Left ventricle myocardium superior (tissue), 1 donor: Measurements from ENCODE around the gene DUSP2. TPM values are rescaled to one million over a fixed set of nuclear protein-coding genes. Genes with fewer than 3 reads are reported as not detected.
"Not testable (repeated sequence)": the region's sequence is repeated elsewhere in the genome, so short reads cannot be mapped to it uniquely, and the experiment has no call there.

Experiments
- ATAC-seq: fragments of 200-7000 bp; cut with Tn5 transposase; one replicate; pipeline ENCODE4 v1.9.1; 2020; ENCODE audit warnings: mild to moderate bottlenecking, moderate library complexity
- DNase-seq: peaks from one replicate; pipeline ENCODE4 v3.0.0-alpha.2; 2020
- intact Hi-C: fragments of 100-400 bp; cut with micrococcal nuclease; formaldehyde crosslinking; loops from one replicate; pipeline ENCODE4 v1.11.0; 2022
- total RNA-seq: library from RNA; stranded (reverse); fragmentation: NEBNext Ultra II Directional; extraction: Animal tissue kit (Norgen Biotek cat#: 25700); gene quantifications from one replicate; pipeline ENCODE4 v1.2.1, GENCODE V29; 2021
- donor health status: DM: no; HTN: yes; CAD: no; lungs with severe emphysema.

The DUSP2 gene
- total RNA-seq, 1 donor from 2014 or later, result 1.9 TPM

DNA sequence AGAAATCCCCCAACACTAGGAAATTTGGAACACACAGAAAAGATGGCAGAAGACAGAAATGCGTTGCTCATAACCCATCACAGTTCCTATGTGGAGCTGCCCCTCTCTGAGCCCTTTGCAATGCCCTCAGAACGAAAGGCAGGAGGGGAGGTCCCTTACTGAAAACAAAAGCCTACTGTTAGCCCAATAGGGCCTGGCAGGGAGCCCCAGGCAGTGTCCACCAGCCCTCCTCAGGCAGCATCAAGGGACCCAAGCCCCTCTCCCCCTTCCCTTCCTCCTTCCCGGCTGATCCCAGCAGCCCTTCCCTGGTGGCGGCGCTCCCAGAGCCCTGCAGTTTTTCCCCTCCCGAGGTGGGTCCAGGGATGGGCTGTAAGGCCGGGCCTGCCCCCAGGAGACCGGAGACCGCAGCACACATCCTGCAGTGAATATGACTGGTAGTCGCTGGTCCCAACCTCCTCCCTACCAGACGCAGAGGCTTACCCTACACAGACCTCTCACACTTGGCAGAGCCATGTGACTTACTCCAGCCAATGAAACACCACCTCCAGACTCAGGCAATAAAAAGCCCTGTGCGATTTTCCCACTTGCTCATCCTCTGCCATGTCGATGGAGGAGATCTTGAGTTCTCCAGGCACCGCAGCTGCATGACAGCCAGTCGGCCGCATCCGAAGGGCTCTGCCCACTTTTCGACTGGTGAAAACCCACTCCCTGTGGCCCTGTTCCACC, 19.4 kb upstream of the DUSP2 start:
- intact Hi-C loops, result no loop called here
- no peak for ATAC-seq

DNA sequence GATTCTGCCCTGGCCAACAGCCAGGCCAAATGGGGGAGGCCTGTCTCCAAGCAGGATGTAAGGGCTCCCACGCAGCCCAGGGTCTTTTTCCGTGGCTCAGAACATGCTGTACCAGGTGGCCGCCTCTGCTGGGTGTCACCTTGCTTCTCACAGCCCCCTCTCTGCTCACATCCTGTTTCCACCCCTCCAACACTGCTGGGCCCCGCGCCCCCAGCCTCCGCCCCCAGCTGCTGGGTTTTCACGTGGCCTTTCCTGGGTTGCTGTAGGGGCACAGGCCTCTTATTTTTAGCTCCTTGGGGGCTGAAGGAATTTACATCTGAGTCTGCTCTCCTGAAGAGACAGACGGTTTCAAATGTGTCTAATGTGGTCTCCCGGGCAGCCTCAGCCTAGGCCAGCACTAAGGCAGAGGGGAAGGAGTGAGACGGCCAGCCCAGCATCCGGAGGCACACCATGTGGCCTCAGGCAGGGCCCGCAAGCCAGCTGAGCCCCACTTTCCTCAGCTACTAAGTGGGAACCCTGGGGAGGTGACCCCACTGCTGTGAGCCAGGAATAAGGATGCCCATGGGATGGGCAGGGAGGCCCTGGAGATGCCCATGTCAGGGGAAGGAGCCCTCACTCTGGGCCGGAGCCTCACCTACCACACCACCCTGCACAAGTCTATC, 18.7 kb upstream of the DUSP2 start:
- DNase-seq (no peak), ATAC-seq (no peak)
- intact Hi-C loops, result no loop called here

More for the DNA sequence above, 19.4 kb upstream of the DUSP2 start:
- DNase-seq, result no peak

DNA sequence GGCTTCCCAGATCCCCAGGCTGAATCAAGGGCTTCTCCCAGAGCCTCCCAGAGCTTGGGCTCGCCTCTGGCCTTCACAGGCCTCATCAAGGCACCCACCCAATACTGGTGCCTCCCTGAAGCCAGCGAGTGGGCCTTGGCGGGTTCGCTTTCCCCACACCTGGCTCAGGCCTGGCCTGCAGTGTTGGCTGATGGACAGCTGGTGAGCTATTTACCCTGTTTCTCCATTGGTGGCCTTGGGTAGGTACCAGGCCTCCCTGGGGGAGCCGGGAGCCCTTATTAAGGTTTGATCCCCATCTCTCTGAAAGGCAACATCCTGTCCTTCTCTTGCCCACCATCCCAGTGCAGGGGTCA, 18.2 kb upstream of the DUSP2 start:
- DNase-seq (no peak), ATAC-seq (no peak)

DNA sequence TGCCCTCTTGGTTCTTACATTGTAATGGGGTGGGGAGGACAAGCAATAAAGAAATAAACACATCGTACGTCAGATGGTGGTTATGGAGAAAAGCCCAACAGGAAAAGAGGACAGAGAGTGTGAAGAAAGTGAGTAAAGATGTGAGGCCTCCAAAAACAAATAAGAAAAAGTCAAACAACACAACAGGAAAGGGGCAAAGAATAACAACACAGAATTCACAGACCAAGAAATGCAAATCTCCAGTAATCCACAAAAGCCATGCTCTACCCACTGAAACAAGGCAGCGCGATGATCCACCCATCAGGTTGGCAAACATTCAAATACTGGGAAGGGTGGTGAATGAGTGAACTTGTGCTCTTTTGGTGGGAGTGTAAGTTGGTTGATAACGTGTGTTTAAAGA, 16.7 kb upstream of the DUSP2 start:
- intact Hi-C loops, result no loop called here
- no peak for DNase-seq
- ATAC-seq, result no peak

More for the DNA sequence above, 18.2 kb upstream of the DUSP2 start:
- intact Hi-C loops, result no loop called here

DNA sequence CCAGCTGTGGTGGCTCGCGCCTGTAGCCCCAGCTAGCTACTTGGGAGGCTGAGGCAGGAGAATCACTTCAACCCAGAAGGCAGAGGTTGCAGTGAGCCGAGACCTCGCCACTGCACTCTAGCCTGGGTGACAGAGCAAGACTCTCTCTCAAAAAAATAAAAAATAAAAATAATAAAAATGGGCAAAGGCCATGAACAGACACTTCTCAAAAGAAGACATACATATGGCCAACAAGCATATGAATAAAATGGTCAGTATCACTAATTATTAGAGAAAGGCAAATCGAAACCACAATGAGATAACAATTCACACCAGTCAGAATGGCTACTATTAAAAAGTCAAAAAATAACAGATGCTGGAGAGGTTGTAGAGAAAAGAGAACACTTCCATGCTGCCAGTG, 15.1 kb upstream of the DUSP2 start:
- intact Hi-C loops, ATAC-seq, DNase-seq: not testable (repeated sequence)

DNA sequence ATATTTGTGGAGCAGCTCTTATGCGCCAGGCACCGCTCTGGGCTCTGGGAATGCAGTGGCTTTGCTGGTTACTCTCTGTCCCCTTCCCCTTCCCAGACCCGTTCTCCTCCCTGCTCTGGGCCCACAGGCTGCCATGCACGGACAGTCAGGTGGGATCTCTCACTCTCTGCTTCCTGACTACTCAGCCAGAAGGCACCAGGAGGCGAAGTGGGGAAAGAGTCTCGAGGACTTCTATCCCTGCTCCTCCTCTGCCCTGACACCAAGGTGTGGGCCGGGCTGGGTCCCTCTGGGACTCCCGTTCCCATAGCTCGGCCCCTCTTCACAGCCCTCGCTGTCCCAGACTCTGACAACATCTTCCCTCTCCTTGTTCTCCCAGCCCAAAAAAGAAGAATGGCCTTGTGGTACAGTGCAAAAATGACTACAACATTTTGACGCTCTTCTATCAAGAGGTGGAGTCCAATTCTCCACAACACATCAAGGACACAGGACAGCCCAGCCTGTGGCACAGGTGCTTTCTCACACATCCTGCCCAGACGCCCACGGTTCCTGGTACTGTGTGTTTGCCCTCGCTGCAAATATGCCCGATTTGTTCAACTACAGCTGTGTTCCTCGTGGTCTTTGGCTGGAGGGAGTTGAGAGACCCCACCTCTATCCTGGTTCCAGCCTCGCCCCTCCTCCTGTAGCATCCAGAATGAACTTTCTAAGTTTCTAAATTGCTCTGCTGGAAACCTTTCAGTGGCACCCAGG, 14.0 kb upstream of the DUSP2 start:
- ATAC-seq (no peak), DNase-seq (peak; percentile 5)
- intact Hi-C loops, result no loop called here

DNA sequence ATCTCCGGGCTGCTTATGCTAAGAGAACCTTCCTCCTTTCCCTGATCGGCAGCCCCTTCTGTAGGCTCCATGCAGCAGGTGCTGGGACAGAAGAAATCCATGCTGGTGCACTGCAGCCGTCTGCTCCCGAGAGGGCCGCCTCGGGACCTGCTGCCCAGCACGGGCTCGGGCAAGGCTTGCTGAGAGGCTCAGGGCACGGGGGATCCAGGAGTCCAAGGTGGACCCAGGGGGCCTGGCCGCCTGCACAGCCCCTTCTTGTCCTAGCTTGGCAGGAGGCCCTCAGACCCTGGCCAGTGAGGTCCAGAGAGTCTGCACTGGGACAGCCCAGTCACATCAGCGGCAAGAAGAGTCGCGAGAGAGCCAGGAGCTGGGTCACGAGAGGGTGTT, 13.3 kb upstream of the DUSP2 start:
- DNase-seq (peak; percentile 8), ATAC-seq (no peak)
- intact Hi-C loops, result no loop called here

DNA sequence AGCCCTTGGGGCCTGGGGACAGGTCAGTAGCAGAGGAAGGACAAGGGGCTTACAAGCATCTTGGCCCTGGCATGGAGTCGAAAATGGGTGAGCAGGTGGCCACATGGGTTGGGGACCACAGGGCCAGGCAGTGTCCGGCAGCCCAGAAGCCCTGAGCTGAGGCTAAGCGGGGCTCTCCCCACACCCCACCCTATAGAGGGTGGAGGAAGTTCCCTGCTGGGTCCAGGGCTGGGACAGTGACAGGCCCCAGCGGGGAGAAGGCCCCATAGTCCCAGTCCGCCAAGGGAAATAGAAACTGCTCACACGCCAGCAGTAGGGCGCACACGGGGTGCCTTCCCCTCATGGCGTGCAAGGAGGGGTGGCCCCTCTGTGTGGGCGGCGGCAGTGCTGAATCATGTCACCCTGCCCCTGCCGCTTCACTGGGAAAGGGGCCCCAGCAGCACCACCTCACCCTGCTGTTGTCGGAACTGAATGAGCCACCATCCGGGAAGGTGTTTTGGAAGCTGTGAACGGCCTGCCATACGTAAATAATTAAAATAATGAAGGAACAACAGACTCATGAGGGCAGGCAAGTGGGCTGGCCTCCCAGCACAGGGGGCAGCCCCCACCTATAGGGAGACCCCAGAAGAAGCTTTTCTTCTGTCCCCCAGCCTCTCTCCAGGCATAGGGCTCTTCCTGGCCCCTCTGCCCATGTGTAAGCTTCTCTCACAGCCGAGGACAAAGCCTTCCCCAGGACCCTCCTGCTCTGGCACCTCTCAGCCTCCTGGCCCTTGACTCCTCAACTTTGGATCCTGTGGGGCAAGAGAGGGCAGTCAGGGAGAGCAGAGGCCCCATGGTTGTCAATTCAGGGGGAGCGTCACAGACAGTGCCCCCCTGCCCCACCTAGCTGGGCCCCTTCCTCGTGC, 12.7 kb upstream of the DUSP2 start:
- ATAC-seq, result no peak
- peak; percentile 25 for DNase-seq
- intact Hi-C loops, result no loop called here

DNA sequence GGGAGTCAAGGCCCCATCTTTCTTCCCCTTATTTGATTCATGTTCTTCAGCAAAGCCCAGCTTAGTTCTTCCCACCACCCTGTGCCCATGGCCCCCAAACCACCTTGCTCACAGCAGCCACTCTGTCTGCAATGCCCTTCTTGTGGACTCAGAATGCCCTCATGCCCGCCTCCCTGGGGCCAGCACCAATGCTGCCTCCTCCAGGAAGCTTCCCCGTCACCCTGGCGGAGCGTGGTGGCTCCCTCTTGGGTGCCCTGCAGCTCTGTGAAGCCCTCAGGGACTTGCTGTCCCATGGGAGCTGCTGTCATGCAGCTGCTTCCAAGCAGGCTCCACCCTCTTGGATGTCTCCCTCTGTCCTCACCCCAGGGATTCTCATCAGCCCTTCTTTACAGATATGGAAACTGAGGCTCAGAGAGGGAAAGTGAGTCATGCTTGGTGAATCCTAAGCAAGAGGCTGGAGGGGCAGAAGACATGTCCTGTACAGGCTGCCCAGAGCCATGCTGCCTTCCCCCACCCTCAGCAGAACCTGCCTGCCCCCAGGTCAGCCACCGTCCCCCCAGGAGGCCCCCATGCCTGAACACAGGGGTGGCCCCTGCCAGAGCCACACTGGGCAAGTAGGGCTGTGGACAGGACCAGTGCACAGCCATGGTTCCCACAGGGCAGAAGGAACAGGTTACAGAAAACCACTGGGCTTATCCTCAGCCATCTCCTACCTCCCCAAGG, 11.8 kb upstream of the DUSP2 start:
- ATAC-seq, result no peak
- DNase-seq, result peak; percentile 18
- intact Hi-C loops, result no loop called here

DNA sequence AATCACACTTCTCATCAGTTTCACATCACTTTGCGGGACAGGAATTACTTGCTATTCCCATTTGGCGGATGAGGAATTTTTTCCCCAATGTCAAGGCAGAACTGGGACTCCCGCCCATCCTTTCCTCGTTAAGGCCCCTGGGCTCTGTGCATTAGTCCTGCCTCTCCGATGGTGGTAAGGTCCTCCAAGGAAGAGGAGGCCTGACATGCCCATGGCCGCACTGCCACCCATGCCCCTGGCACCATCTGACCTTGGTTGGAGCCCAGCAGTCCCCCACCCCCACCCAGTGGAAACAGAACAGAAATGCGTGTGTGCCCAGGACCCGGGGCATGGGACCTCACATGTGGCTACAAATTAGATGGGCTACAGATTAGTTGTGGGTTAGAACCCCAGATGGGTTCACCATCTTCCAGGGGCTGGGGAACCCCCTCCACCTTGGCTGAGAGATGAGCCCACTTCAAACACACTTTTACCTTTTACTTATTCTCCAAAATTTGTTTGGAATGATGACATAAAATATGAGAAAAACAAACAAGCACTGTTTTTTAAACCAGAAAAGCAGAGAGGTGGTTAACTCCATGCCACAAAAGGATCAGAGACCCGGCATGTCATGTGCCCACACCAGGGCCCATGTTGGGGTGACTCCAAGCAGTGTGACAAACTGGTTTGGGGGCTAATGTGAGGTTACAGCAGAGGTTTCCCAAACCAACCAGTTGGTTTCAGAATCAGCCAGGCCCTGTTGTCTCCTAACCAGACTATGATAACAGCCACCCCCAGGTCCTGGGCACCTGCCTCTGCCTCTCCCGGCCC, 11.0 kb upstream of the DUSP2 start:
- peak; percentile 12 for DNase-seq
- intact Hi-C loops, result no loop called here

DNA sequence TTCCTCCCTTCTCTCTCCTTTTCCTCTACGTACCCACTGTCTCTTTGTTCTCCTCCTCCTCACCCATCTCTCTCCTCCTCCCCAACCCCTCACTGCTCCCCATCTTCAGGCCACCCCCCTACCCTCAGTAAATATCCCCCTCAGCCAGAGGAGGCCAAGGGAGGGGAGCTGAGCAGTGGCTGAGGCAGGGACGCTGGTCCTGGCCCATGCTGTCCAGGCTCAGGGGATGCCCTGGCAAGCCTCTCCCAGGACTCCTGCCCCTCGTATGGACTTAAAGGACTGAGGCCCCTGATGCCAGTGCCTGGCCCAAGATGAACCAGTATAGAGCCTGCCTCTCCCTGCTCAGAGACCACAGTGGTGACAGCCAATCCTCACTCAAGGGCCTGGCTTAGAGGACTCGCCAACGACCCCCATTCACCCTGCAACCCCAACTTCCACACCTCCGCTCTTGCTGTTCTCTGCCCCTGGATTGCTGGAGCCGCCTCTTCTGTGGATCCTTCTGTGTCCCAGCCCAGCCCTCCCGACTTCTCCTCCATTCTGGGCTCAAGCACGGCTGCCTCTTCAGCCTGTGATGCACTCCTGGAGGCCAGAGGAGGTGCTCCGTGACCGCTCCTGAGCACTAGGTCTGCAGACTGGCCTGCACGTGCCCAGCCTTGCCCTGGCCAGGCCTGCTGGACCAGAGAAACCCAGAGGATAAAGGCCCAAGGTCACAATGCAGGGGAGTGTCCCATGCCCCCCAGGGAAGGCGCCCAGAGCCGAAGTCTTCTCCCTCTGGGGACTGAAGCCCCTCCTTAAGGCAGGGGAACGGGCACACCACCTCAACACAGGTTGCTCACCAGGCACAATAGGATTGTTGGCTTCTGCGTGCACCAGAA, 9.5 kb upstream of the DUSP2 start:
- peak; percentile 14 for DNase-seq
- ATAC-seq, result no peak

More for the DNA sequence above, 11.0 kb upstream of the DUSP2 start:
- no peak for ATAC-seq

DNA sequence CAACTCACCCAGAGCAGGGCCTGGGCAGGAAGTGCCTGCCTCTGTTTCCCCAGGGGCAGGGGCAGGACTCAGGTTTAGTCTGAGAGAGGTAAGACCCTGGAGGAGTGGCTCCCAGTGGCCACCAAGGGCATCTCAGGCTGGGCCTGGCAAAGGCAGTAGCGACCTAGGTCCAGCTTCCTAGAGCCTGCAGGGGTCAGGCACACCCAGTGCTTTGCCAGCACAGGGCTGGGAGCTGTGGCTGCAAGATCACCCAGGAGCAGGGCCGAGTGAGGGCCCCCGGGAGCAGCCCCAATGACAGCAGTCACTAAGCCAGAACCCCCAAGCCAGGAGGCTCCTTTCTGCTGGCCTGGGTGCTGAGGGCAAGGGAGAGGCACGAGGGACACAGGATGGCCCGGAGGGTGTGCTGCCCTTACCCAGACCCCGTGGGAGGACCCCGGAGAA, 8.8 kb upstream of the DUSP2 start:
- intact Hi-C loops, result no loop called here
- peak; percentile 18 for DNase-seq
- ATAC-seq, result no peak

More for the DNA sequence above, 9.5 kb upstream of the DUSP2 start:
- intact Hi-C loops, result no loop called here

DNA sequence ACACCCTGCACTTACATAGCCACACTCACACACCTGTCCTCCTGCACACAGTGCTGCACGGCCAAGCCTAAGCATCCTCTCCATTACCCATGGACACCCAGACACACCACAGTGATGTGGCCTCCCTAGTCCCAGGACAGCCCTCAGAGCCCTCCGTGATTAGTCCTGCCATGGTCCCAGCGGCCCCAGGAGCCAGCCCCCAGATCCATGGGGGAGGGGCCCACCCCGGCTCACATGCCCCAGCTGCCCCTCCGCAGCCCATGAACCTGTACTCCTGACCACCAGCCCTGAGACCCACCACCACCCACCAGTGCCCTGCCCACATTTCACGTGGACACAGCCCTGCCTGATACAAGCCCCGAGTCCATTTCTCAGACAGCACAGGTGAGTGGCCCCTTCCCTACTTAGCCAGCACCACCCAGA, 8.1 kb upstream of the DUSP2 start:
- DNase-seq (peak; percentile 9), ATAC-seq (no peak)
- intact Hi-C loops, result no loop called here

DNA sequence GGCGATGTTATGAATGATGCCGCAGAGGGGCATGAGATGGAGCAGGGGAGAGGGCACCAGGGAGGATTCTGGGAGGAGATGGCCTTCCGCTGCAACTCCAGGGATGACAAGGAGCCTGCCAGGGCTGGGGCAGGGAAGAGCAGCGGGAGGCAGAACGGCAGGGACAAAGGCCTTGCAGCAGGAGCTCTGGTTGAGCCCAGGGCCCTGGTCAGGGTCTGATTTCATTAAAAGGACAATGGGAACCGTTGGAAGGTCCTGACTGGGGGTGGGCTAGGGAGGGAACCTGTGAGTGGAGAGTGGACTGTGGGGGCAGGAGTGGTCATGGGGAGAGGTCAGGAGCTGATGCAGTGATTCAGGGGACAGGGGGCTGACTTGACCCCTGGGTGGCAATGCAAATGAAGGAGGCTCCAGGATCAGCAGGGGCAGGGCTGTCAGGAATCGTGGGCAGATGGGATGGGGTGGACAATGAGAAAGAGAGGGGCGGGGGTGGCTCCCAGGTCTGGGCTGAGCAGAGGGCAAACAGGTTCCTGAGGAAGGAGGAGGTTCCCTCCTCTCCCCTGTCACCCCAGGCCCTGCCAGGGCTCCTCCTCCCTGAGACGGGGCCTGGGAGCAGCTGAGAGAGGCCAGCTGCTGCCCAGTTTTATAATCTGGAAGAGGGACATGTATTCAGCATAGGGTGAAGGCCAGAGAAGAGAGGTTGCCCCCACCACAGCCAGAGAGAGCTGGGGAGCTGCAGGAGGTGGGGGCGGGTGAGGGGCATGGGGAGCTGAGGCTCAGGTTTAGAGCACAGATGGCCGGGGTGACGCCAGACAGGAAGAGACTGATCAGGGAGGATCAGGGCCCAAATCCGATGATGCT, 7.3 kb upstream of the DUSP2 start:
- no peak for ATAC-seq
- DNase-seq, result peak; percentile 8
- intact Hi-C loops, result no loop called here

DNA sequence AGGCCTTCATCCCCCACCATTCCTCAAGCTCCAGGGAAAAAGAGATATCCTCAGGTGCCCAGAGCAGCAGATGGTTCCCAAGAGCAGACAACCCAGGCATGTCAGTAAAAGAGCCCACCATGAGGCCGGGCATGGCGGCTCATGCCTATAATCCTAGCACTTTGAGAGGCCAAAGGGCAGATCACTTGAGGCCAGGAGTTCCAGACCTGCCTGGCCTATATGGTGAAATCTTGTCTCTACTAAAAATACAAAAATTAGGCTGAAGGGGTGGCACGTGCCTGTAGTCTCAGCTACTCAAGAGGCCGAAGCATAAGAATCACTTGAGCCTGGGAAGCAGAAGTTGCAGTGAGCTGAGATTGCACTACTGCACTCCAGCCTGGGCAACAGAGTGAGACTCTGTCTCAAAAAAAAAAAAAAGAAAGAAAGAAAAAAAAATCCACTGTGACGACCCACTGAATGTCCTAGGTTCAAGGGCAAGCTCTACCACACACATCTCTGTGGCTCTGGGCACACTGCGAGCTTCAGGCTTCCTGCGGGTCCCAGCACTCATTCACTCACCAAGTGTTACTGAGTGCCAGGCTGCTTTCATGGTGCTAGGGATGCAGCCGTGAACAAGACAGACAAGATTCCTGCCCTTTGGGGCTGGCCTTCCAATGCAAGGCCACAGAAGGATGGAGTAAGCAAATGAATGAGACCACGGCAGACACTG, 6.5 kb upstream of the DUSP2 start:
- ATAC-seq (no peak), DNase-seq (peak; percentile 13)
- intact Hi-C loops, result no loop called here
